GM18858 (cell line): ENCODE measurements around the gene NAP1L2.
A peak's percentile ranks its signal among the peaks of the same experiment; 100 is the strongest.
"Not testable (repeated sequence)": the region's sequence is repeated elsewhere in the genome, so short reads cannot be mapped to it uniquely, and the experiment has no call there.

Experiments used
- ATAC-seq: cut with Tn5 transposase; IDR thresholded peaks from one replicate; pipeline ENCODE4 v1.9.1; 2021; ENCODE audit not compliant: unreplicated experiment

NAP1L2 gene

DNA sequence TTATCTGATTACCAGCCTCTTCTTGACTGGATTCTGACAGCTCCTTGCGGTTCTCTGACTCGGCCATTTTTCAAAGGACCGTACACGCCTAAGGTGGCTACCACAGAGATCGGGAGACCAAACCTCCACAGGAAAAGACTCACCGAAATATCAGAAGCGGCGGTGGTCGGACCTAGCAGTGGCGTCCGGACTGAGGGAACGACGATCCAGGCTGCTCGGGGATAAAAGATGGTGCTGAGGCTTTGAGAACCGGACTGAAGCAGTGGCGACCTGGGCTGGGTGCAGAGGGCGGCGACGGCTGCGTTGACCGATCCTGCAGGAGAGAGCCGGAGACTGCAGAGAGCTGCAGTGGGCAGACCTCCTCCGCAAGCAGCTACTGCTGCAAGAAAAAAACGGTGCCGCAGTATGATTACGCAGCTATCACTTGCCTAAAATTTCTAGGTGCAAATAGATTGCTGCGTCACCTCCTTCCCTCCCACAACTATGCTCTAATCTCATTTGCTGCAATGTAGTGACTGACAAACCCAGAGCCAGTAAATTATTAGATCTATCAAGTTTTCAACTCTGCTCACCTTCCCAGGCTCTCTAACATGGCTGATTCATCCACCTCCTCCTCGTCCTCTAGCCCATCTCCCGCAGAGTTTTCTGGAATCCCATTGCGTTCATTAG, at the start of gene NAP1L2:
TSS of gene NAP1L2 (minus strand) at position 426 of the 669 bp plus-strand sequence. CDS start at position 67, 359 bp downstream.
- peak; percentile 83 for ATAC-seq

- no peak for ATAC-seq
Measured at GRCh38 chrX:73262991-73263390, 48.3 kb upstream of the NAP1L2 start.

DNA sequence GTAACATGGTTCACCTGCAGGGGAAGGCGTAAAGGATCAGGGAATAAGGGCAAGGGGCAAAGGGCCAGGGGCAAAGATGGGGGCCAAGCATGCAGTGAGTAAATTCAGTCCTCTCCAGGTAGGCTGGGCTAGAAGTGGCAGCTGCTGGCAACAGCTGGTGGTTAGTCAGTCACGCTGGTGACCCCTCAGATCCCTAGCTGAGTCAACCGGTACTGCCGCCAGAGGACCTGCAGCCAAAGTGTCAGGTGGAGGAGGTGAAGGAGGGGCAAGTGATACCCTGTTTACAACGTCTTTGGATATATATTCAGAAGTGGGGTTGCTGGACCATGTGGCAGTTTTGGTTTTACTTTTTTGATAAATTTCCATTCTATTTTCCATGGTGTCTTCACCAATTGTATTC, 24.6 kb upstream of the NAP1L2 start:
- no peak for ATAC-seq

DNA sequence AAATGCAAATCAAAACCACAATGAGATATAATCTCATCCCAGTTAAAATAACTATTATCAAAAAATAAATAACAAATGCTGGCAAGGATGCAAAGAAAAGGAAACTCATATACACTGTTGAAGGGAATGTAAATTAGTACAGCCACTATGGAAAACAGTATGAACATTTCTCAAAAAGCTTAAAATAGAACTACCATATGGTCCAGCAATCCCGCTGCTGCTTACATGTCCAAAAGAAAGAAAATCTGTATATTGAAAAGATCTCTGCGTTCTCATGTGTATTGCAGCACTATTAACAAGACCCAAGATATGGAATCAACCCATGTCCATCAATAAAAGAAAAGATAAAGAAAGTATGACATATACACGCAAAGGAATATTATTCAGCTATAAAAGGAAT, 3.0 kb upstream of the NAP1L2 start:
- ATAC-seq = no peak

DNA sequence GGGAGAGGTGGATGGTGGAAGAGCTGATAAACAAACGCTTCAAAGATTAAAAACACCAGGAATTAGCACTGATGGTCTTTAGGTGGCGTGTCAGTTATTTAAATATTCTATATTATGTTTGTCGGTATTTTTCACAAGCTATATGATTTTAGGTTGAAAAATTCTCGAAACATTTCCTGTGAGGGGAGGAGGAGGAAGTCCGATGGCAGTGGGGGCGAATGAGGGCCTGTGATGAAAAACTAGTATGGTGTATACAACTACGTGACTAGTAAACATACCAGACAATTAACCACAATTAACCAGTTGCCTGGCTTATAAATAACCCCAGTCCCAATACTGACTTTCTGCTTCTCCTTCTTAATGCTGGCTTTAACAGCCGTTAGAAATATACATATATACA, 595 bp upstream of the NAP1L2 start:
- ATAC-seq = no peak

DNA sequence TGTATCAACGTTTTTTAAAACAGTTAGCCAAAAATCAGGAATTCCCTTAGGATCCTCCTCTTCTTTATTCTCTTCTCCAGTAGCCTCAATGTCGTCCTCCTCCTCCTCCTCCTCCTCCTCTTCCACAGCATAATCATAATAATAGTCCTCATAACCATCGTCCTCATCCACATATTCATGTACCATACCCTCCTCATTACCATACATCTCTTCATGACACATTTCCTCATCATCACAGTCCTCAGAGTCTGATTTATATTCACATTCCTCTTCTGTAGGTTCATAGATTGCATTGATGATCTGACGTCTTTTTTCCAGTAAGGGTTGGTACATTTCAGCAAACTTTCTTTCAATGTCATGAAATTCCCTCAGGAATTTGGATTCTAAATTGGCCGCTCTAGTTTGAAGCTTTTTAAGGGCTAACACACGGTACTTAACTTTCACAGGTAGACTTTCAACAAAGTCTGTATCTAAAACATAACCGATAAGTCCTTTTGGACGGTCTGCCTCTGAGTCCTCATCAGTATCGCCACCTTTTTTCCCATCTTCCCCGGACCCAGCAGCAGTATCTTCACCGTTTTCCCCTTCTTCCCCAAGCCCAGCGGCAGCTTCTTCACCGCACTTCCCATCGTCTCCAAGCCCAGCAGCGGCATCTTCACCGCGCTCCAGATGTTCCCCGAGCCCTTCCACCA, 771 bp downstream of the NAP1L2 start:
- no peak for ATAC-seq

- no peak for ATAC-seq
Measured at GRCh38 chrX:73206366-73206765, 8.3 kb downstream of the NAP1L2 start.

DNA sequence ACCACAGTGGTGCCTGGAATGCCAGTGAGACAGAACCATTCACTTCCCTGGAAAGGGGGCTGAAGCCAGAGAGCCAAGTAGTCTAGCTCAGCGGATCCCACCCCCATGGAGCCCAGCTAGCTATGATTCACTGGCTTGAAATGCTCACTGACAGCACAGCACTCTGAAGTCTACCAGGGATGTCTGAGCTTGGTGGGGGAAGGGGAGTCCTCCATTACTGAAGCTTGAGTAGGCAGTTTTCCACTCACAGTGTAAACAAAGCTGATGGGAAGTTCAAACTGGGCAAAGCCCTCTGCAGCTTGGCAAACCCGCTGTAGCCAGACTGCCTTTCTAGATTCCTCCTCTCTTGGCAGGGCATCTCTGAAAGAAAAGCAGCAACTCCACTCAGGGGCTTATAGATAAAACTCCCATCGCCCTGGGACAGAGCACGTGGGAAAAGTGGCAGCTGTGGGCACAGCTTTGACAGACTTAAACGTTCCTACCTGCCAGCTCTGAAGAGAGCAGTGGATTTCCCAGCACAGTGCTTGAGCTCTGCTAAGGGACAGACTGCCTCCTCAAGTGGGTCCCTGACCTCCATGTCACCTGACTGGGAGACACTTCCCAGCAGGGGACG, 32.0 kb downstream of the NAP1L2 start:
- no peak for ATAC-seq

- not testable (repeated sequence) for ATAC-seq
Measured at GRCh38 chrX:73168945-73169344, 45.7 kb downstream of the NAP1L2 start.
